Endothelial cell of umbilical vein (primary cell): Measurements from ENCODE around the gene RPL22L1. TPM values are rescaled to one million over a fixed set of nuclear protein-coding genes. Genes with fewer than 3 reads are reported as not detected.

Experiments
- BruUV-seq: library from RNA; stranded (reverse); fragments of 400-500 nt; replicated peaks from 2 replicates; lab custom pipeline; 2021; lab: Mats Ljungman, UMichigan
- CTCF ChIA-PET: fragments of 300-600, 350-600 bp; sonication (Branson Sonifier 250); formaldehyde crosslinking; loops from one replicate; lab custom pipeline; 2021; ENCODE audit warnings: antibody characterized with exemption, inconsistent platforms; lab: Charles Lee
- POLR2A ChIA-PET: fragments of 300-600, 350-600 bp; sonication (Branson Sonifier 250); formaldehyde crosslinking; loops from one replicate; lab custom pipeline; 2021; ENCODE audit warnings: antibody characterized with exemption, inconsistent platforms; lab: Charles Lee
- DNase-seq: peaks from one replicate; pipeline ENCODE4 v3.0.0-alpha.2; 2011; ENCODE audit warnings: low read depth, low spot score
- FAIRE-seq: peaks from 2 replicates; lab custom pipeline; 2011; peaks lifted over from hg19 to GRCh38; lab: Jason Lieb, UNC
- H2AFZ ChIP-seq: 2 replicates; pipeline ENCODE4 v1.6.0; 2012; ENCODE audit warnings: low read depth, low read length, control low read depth, inconsistent platforms
- H3K27ac ChIP-seq: 2 replicates; pipeline ENCODE4 v1.5.1; 2011; ENCODE audit warnings: low read depth, mild to moderate bottlenecking, control low read depth, low read length, moderate library complexity; ENCODE audit not compliant: insufficient read depth
- H3K27me3 ChIP-seq, 2 experiments: 2 replicates each; pipeline versions ENCODE4 v1.6.0 to v1.6.1; 2011; ENCODE audit warnings: low read length in 2 of 2, mixed read lengths in 1 of 2; ENCODE audit not compliant: control insufficient read depth in 2 of 2, insufficient read depth in 2 of 2
- H3K36me3 ChIP-seq, 2 experiments: 2 replicates in 1 of 2; 3 replicates in 1 of 2; pipeline ENCODE4 v1.5.1; 2011; ENCODE audit warnings: low read length in 2 of 2, mild to moderate bottlenecking in 1 of 2, moderate library complexity in 1 of 2; ENCODE audit not compliant: control insufficient read depth in 2 of 2, insufficient read depth in 2 of 2; ENCODE audit errors: extremely low read depth in 1 of 2
- H3K4me1 ChIP-seq: 3 replicates; pipeline ENCODE4 v1.5.1; 2011; ENCODE audit warnings: mild to moderate bottlenecking, low read length; ENCODE audit not compliant: control insufficient read depth, insufficient read depth; ENCODE audit errors: extremely low read depth
- H3K4me2 ChIP-seq: 2 replicates; pipeline ENCODE4 v1.6.1; 2011; ENCODE audit warnings: low read length, control low read depth, mixed read lengths; ENCODE audit not compliant: insufficient read depth
- H3K4me3 ChIP-seq, 3 experiments: fragments of 200-600 bp in 1 of 3; sonication (generic), shearing (Covaris generic) in 1 of 3; replicated peaks in 1 of 3; 2 replicates each; pipeline ENCODE4 v1.5.1; 2011 to 2016; ENCODE audit warnings: control low read depth in 3 of 3, low read length in 3 of 3, mild to moderate bottlenecking in 2 of 3, inconsistent platforms in 1 of 3, low read depth in 1 of 3, moderate library complexity in 1 of 3; ENCODE audit not compliant: insufficient read depth in 1 of 3
- H3K79me2 ChIP-seq: 2 replicates; pipeline ENCODE4 v1.6.0; 2012; ENCODE audit warnings: low read length, inconsistent platforms; ENCODE audit not compliant: control insufficient read depth, insufficient read depth
- H3K9ac ChIP-seq: replicated peaks from 2 replicates; pipeline ENCODE3; 2011; ENCODE audit warnings: low read length, control low read depth; ENCODE audit not compliant: insufficient read depth; ENCODE audit errors: extremely low read depth
- H3K9me1 ChIP-seq: replicated peaks from 3 replicates; pipeline ENCODE4 v1.6.0; 2011; ENCODE audit warnings: mild to moderate bottlenecking, low read length; ENCODE audit not compliant: control insufficient read depth, insufficient read depth; ENCODE audit errors: extremely low read depth
- H3K9me3 ChIP-seq: replicated peaks from 2 replicates; pipeline ENCODE4 v1.5.1; 2012; ENCODE audit warnings: low read length, inconsistent platforms; ENCODE audit not compliant: control insufficient read depth, insufficient read depth
- H4K20me1 ChIP-seq: replicated peaks from 2 replicates; pipeline ENCODE3; 2011; ENCODE audit warnings: mild to moderate bottlenecking, low read length; ENCODE audit not compliant: control insufficient read depth, insufficient read depth; ENCODE audit errors: extremely low read depth
- CTCF ChIP-seq, 2 donors: IDR thresholded peaks; 1 replicate in 1 of 2; 2 replicates in 1 of 2; pipeline ENCODE4 v1.5.1; 2011; ENCODE audit warnings: low read length in 2 of 2, mild to moderate bottlenecking in 2 of 2, moderate library complexity in 2 of 2, control low read depth in 1 of 2, inconsistent platforms in 1 of 2, low read depth in 1 of 2; ENCODE audit not compliant: insufficient read depth in 1 of 2; ENCODE audit errors: extremely low read depth in 1 of 2
- EZH2 ChIP-seq: IDR thresholded peaks from 2 replicates; pipeline ENCODE4 v1.6.1; 2012; ENCODE audit warnings: borderline replicate concordance, low read depth, mild to moderate bottlenecking, moderate library complexity, low read length, inconsistent platforms; ENCODE audit not compliant: severe bottlenecking
- FOS ChIP-seq: IDR thresholded peaks from 2 replicates; pipeline ENCODE4 v1.6.1; 2011; ENCODE audit warnings: mild to moderate bottlenecking, low read length, moderate library complexity, borderline replicate concordance; ENCODE audit not compliant: insufficient read depth
- GATA2 ChIP-seq: IDR thresholded peaks from 2 replicates; pipeline ENCODE4 v1.7.0; 2011; ENCODE audit warnings: low read depth, mild to moderate bottlenecking, moderate library complexity, mixed read lengths, low read length; ENCODE audit not compliant: insufficient read length, insufficient read depth
- JUN ChIP-seq: IDR thresholded peaks from 2 replicates; pipeline ENCODE4 v1.6.1; 2011; ENCODE audit warnings: borderline replicate concordance, low read depth; ENCODE audit not compliant: insufficient read length, insufficient read depth
- MAX ChIP-seq: IDR thresholded peaks from 2 replicates; pipeline ENCODE4 v1.6.1; 2011; ENCODE audit not compliant: insufficient read depth, insufficient read length
- MYC ChIP-seq: IDR thresholded peaks from one replicate; pipeline ENCODE4 v1.6.1; 2011; ENCODE audit warnings: mild to moderate bottlenecking, low read depth, low read length
- POLR2A ChIP-seq: IDR thresholded peaks from 2 replicates; pipeline ENCODE4 v1.6.1; 2012; ENCODE audit warnings: low read depth, mild to moderate bottlenecking, control low read depth, low read length
- POLR2AphosphoS5 ChIP-seq: IDR thresholded peaks from 2 replicates; pipeline ENCODE4 v1.6.1; 2012; ENCODE audit warnings: low read depth, mild to moderate bottlenecking, control low read depth, low read length, moderate library complexity; ENCODE audit not compliant: insufficient read depth
- dilution Hi-C: fragments of 300-500 bp; cut with MboI; formaldehyde crosslinking; loops from one replicate; pipeline ENCODE4 v1.15.0; 2019; ENCODE audit warnings: low sequenced_read_pairs; ENCODE audit not compliant: extremely low pct_ligation_motif_present
- intact Hi-C: fragments of 100-400 bp; cut with micrococcal nuclease; formaldehyde crosslinking; loops from one replicate; pipeline ENCODE4 v1.10.0; 2022
- polyA plus RNA-seq, 4 experiments: library from polyadenylated mRNA; depleted of rRNA in 3 of 4; stranded (reverse) in 3 of 4; unstranded in 1 of 4; fragments of >200 nt; gene quantifications; 2 replicates each; pipeline versions ENCODE4 v1.2.1 to v1.2.3, GENCODE V29; 2011 to 2012; ENCODE audit warnings: missing spikeins in 1 of 4
- total RNA-seq: library from RNA; stranded (reverse); gene quantifications from 2 replicates; pipeline ENCODE4 v1.2.3, GENCODE V29; 2021

Gene RPL22L1
- total and polyA plus RNA-seq, 2 donors (not counting 3 experiments of a cell fraction or from before 2014, with no cell fraction given), result 65.0 to 176 TPM

GRCh38 chr3:170840291-170840859, 29.6 kb downstream of the RPL22L1 start:
- CTCF ChIA-PET, result interaction anchor here (0.8 to 4.6 kb wide), 8 partner anchors 8 to 429 kb away, joined by 3 to 25 read pairs (median 4); no protein-coding TSS in a partner anchor
- BruUV-seq, result no TSS peak
- DNase-seq, result peak; percentile 89

More at GRCh38 chr3:170840291-170840859, 29.6 kb downstream of the RPL22L1 start:
- H4K20me1 ChIP-seq, result no peaks in the 10 kb centered on the region
- no peak overlapping the region for H3K4me3 ChIP-seq
- no peak for FAIRE-seq
- no peak overlapping the region for H2AFZ ChIP-seq
- no peaks in the 10 kb centered on the region for H3K4me1 ChIP-seq
- no peaks in the 10 kb centered on the region for H3K9me1 ChIP-seq
- intact Hi-C loops (loop anchor here (10.0 kb wide), 2 partner anchors 536 to 656 kb away; partner anchors contain the start of gene PHC3), dilution Hi-C loops (no loop called here)
- POLR2A ChIA-PET, result interaction anchor here (0.9 kb wide), 1 partner anchor 29 kb away, joined by 3 read pairs; no protein-coding TSS in a partner anchor
- H3K79me2 ChIP-seq, result no peaks in the 10 kb centered on the region
- no peak for TF ChIP-seq CTCF (IDR thresholded peaks at IDR 0.05; ENCODE audit: extremely low read depth in 1 of 2, insufficient read depth in 1 of 2, low read depth in 1 of 2, low read length in 2 of 2)
- TF ChIP-seq MYC, result no peak
- no peak for TF ChIP-seq FOS
- TF ChIP-seq MAX, result no peak
- no peak for TF ChIP-seq EZH2
- TF ChIP-seq POLR2A, result no peak
- no peak for TF ChIP-seq GATA2
- TF ChIP-seq JUN, result no peak
- no peak for TF ChIP-seq POLR2AphosphoS5
- H3K4me2 ChIP-seq, result no peak overlapping the region
- no peak overlapping the region for H3K27ac ChIP-seq
- H3K27me3 ChIP-seq, result peaks cover 1 to 2% of the 10 kb centered on the region in 2 experiments
- H3K9me3 ChIP-seq, result no peaks in the 10 kb centered on the region
- no peaks in the 10 kb centered on the region for H3K36me3 ChIP-seq
- no peak overlapping the region for H3K9ac ChIP-seq
